ENCODE measurements around the gene CTSL. TPM values are rescaled to one million over a fixed set of nuclear protein-coding genes. Genes with fewer than 3 reads are reported as not detected.
"Not testable (repeated sequence)": the region's sequence is repeated elsewhere in the genome, so short reads cannot be mapped to it uniquely, and the experiment has no call there.

Gene CTSL
- total RNA-seq, 2 donors from 2014 or later, result 94.5 to 274 TPM

DNA sequence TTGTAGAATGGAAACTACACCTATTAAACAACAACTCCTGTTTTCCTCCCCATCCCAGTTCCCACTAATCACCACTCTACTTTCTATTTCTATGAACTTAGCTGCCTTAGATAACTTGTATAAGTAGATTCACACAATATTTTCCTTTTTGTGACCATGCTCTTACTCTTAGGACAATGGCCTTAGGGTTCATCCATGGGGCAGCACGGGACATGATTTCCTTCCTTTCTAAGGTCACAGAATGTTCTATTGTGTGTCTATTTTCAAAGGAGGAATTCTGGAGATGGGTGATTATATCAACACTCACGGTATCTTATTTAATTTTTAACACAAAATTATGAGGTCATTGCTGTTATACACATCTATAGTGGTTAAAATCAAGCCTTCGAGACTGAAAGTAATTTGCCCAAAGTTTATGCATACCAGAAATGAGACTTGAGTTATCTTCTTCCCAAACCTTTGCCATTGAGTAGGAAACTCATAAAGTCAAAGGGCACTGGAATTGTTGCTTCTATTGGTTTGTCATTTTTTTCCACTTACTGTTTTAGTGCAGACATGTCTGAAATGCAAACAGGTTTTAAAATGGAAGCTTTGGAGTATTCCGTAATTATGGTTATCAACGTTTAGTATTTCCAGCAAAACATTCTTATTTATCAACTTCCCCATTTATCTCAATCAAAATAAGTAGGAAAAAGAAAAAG lies 23.6 kb downstream of the CTSL start:
- ATAC-seq (ENCODE audit: insufficient number of reproducible peaks, low FRiP score, low read depth), result no peak
- TF ChIP-seq CTCF (IDR thresholded peaks at IDR 0.05), result no peak
- no peaks in the 10 kb centered on the region for H3K36me3 ChIP-seq
- H3K4me3 ChIP-seq, result no peak overlapping the region
- no peak overlapping the region for H3K27ac ChIP-seq
- no peak for DNase-seq (ENCODE audit: low spot score)
- H3K4me1 ChIP-seq (ENCODE audit: control insufficient read depth in 1 of 2, low read depth in 2 of 2), result no peaks in the 10 kb centered on the region
- no peaks in the 10 kb centered on the region for H3K27me3 ChIP-seq (replicated peaks; ENCODE audit: insufficient read depth)
- H3K9me3 ChIP-seq, result no peaks in the 10 kb centered on the region

DNA sequence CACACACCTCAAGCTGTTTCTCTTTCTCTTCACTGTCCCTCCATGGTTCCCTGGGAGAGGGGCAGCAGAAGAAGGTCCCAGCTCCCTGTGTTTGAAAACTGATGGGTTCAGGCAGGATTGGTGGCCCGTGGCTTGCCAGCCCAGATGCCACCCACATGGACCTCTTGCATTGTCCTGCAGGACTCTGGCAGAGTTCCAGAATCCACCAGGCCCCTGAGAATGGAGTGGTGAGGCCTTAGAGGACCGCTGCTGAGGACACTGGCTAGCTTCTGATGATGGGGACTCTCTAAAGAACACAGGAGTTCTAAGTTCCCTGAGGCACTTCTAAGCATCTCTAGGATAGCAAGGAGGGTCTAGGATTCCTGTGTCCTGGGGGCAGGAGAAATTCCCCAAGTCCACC lies 24.8 kb downstream of the CTSL start:
- Histone ChIP-seq H3K27me3 (replicated peaks; ENCODE audit: insufficient read depth) (no peaks in the 10 kb centered on the region), H3K4me3 (no peak overlapping the region), H3K36me3 (no peaks in the 10 kb centered on the region), H3K4me1 (ENCODE audit: control insufficient read depth in 1 of 2, low read depth in 2 of 2) (no peaks in the 10 kb centered on the region), H3K27ac (no peak overlapping the region), H3K9me3 (no peaks in the 10 kb centered on the region)
- TF ChIP-seq CTCF (IDR thresholded peaks at IDR 0.05), result no peak
- DNase-seq (ENCODE audit: low spot score) (no peak), ATAC-seq (ENCODE audit: insufficient number of reproducible peaks, low FRiP score, low read depth) (no peak)

- DNase-seq (ENCODE audit: low spot score) (no peak), ATAC-seq (ENCODE audit: insufficient number of reproducible peaks, low FRiP score, low read depth) (no peak)
- no peak for TF ChIP-seq CTCF (IDR thresholded peaks at IDR 0.05)
- H3K27ac ChIP-seq, result no peak overlapping the region
- H3K4me1 ChIP-seq (ENCODE audit: control insufficient read depth in 1 of 2, low read depth in 2 of 2), result no peaks in the 10 kb centered on the region
- H3K36me3 ChIP-seq, result no peaks in the 10 kb centered on the region
- no peak overlapping the region for H3K4me3 ChIP-seq
- H3K9me3 ChIP-seq, result no peaks in the 10 kb centered on the region
- H3K27me3 ChIP-seq (replicated peaks; ENCODE audit: insufficient read depth), result no peaks in the 10 kb centered on the region
Measured at GRCh38 chr9:87751423-87751822, 25.5 kb downstream of the CTSL start.

DNA sequence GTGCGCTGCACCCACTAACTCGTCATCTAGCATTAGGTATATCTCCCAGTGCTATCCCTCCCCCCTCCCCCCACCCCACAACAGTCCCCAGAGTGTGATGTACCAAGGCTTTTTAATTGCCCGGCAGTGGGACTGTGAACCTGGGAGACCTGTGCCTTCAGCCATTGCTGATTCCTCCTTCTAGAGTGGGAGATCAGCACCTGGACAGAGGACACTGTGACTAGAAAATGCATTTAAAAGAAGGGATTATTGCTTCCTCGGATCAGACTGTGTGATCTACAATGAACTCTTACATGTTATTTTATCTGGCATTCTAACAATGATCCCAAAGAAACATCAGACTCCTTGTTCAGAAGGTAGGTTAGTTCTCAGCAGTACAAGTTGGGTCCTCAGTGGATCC lies 25.9 kb downstream of the CTSL start:
- ATAC-seq (ENCODE audit: insufficient number of reproducible peaks, low FRiP score, low read depth) (no peak), DNase-seq (ENCODE audit: low spot score) (no peak)
- Histone ChIP-seq H3K4me1 (ENCODE audit: control insufficient read depth in 1 of 2, low read depth in 2 of 2) (no peaks in the 10 kb centered on the region), H3K4me3 (no peak overlapping the region), H3K27me3 (replicated peaks; ENCODE audit: insufficient read depth) (no peaks in the 10 kb centered on the region), H3K36me3 (no peaks in the 10 kb centered on the region), H3K27ac (no peak overlapping the region), H3K9me3 (no peaks in the 10 kb centered on the region)
- no peak for TF ChIP-seq CTCF (IDR thresholded peaks at IDR 0.05)

GRCh38 chr9:87753313-87753712 lies 27.4 kb downstream of the CTSL start:
- Histone ChIP-seq H3K27me3 (replicated peaks; ENCODE audit: insufficient read depth) (no peaks in the 10 kb centered on the region), H3K4me3 (no peak overlapping the region), H3K36me3 (no peaks in the 10 kb centered on the region), H3K4me1 (ENCODE audit: control insufficient read depth in 1 of 2, low read depth in 2 of 2) (no peaks in the 10 kb centered on the region), H3K9me3 (no peaks in the 10 kb centered on the region), H3K27ac (no peak overlapping the region)
- no peak for DNase-seq (ENCODE audit: low spot score)
- no peak for ATAC-seq (ENCODE audit: insufficient number of reproducible peaks, low FRiP score, low read depth)
- no peak for TF ChIP-seq CTCF (IDR thresholded peaks at IDR 0.05)

GRCh38 chr9:87758330-87758729 lies 32.4 kb downstream of the CTSL start:
- not testable (repeated sequence) for H3K9me3 ChIP-seq; H3K27me3 ChIP-seq (replicated peaks; ENCODE audit: insufficient read depth); ATAC-seq (ENCODE audit: insufficient number of reproducible peaks, low FRiP score, low read depth); H3K36me3 ChIP-seq; H3K27ac ChIP-seq; H3K4me1 ChIP-seq (ENCODE audit: control insufficient read depth in 1 of 2, low read depth in 2 of 2); DNase-seq (ENCODE audit: low spot score); H3K4me3 ChIP-seq

DNA sequence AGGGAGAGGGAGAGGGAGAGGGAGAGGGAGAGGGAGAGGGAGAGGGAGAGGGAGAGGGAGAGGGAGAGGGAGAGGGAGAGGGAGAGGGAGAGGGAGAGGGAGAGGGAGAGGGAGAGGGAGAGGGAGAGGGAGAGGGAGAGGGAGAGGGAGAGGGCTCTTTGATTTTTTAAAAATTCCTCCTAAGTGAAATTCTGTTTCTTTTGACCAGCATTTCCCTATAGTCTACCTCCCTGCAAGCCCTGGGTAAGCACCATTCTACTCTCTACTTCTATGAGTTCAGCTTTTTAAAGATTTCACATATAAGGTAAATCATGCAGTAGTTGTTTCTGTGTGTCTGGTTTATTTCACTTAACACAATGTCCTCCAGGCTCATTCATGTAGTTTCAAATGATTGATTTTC lies 34.1 kb downstream of the CTSL start:
- not testable (repeated sequence) for H3K4me3 ChIP-seq; ATAC-seq (ENCODE audit: insufficient number of reproducible peaks, low FRiP score, low read depth); H3K4me1 ChIP-seq (ENCODE audit: control insufficient read depth in 1 of 2, low read depth in 2 of 2); H3K27me3 ChIP-seq (replicated peaks; ENCODE audit: insufficient read depth); DNase-seq (ENCODE audit: low spot score); H3K9me3 ChIP-seq; H3K36me3 ChIP-seq; H3K27ac ChIP-seq

Measured in thoracic aorta (tissue), 2 donors.